ENCODE measurements around the gene C22orf15.

Gene C22orf15

GRCh38 chr22:23812378-23812777, 49.6 kb downstream of the C22orf15 start:
- no peak for TF ChIP-seq CTCF (conservative IDR thresholded peaks at IDR 0.05; ENCODE audit: low read depth, low read length)
- no peak overlapping the region for H3K4me3 ChIP-seq (ENCODE audit: low read depth, low read length)
- DNase-seq (ENCODE audit: low read depth): no peak
